HG03175 (cell line): ENCODE measurements around the gene CRYBA2.

Experiments used
- ATAC-seq: cut with Tn5 transposase; IDR thresholded peaks from one replicate; pipeline ENCODE4 v1.9.1; 2021; ENCODE audit warnings: mild to moderate bottlenecking, moderate library complexity; ENCODE audit not compliant: unreplicated experiment

Gene CRYBA2

DNA sequence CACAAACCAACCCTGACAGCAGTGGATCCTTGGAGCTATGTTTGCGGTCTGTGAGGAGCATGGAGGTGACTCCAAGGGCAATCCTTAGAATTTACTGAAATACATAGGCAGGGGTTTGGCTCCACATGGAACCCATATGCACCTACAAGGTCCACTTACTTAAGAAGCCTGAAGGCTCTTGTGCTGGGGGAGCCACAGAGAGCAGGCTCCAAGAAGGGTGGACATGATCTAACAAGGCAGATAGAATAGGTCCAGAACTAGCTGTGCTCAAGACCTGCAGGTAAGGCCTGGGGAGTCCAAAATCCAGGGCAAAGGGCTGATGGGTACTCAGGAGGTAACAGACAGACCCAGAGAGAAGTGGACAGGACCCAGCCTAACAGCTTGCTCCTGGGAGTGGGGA is 34.9 kb downstream of the CRYBA2 start:
- no peak for ATAC-seq

DNA sequence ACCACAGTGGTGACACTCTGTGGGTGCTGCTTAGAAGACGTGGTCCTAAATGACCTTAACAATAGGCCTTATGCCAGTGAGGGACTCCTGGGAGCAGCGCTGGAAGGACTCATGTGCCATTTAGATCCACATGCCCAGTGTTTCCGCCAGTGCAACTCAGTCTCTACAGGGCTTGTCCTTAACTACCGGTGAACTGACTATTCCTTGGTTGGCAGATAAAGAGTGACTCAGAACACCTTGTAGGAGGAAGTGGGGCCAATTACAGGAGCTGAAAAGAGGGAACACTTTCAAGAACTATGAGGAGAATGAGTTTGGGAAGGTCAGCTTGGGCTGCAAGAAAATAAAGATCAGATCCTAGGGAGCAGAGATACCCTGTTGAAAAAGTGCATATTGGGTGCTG is 35.6 kb downstream of the CRYBA2 start:
- ATAC-seq, result no peak

DNA sequence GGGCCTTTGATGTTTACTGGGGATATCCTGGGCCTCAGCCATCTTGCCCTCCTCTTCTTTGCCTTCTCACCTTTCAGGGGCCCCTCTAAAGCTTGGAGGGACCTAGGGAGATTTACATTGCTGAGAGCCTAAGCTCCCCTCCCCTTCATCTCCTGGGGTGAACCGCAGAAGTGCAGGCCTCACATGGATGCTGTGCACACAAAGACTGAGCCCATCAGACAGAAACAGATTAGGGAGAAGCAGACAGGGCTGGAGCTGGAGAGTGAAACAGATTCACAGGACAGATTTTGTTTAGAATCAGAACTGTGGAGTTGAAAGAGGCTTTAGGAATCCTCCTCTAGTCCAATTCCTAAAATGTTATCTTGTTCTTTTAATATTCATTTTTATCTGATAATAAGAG is 37.2 kb downstream of the CRYBA2 start:
- ATAC-seq, result no peak

DNA sequence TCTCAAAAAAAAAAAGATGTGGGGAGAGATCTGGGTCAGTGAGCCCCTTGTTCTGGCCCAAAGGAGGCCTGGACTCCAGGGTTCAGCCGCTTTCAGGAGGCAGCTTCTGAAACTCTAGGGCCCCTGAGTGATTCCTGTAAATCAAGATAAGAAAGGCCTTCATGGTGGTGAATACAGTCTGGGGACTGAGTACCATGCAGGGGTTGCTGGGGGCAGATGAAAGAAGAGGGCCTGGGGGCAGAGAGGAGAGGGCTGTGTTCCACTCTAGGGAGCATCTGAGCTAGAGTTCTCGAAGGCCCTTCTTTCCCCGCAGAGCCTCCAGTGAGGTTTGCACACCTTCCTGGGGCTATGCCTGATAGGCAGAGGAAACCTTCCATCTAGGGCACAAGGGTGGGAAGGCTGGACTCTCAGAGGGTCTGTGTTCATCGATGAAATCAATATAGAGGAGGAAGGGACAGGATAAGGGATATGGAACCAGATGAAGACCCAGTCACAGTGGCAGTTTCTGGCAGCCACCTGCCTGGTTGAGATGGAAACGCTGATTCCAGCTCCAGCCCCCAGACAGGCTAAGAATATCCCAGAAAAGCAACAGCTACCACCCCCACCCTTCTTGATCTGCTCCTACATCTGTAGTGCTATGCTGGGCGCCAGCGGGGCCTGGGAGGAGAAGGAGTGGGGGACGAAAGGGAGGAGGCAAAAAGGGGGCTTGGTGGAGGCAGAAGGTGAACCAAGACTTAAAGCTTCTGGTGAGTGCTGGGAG is 38.5 kb downstream of the CRYBA2 start:
- ATAC-seq, result no peak

DNA sequence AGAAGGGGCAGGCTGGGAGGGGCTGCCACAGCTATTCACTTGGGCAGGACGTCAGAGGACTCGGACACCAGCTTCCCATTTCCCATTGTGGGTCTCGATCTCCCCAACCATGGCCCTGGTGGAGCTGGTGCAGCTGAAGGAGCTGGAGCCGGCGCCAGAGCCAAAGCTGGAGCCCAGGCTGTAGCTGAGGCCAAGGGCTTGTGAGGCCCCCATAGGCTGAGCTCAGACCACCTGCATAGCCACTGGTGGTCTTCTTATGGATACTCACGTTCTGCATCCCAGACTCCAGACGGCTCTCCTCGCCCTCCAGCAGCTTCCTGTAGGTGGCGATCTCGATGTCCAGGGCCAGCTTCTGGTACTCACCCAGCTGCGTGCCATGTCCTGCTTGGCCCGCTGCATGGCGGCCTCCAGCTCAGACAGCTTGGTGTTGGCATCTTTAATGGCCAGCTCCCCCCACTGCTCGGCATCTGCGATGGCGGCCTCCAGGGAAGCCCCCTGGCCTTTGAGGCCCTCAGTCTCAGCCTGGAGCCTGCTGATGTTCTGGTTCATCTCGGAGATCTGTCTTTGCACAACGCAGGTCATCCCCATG is 39.8 kb downstream of the CRYBA2 start:
- ATAC-seq, result no peak

DNA sequence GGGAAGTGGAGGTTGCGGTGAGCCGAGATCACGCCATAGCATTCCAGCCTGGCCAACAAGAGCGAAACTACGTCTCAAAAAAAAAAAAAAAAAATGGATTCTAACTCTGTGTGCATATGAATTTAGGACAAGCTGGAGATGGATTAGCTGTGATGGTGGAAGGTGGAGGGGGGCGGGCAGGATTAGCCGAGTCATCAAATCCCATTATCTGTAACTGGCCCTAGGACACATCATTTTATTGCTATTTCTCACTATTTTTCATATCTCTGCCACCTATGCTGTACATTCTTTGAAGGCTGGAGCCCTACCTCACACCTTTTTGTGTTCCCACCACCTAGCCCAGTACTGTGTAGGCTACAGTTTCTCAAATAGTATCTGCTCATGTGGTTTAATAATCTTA is 41.1 kb downstream of the CRYBA2 start:
- no peak for ATAC-seq

DNA sequence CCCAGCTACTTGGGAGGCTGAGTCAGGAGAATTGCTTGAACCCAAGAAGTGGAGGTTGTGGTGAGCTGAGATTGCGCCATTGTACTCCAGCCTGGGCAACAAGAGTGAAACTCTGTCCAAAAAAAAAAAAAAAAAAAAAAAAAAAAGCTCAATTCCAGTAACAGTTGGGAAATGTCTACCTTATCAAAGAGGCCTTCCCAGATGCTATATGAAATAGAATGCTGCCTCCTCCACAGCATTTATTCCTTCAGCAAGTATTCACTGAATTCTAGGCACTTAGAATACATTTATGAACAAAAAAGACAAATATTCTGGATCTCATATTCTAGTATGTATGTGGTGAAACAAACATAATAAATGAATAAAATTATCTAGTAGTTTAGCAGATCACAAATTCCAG is 46.6 kb downstream of the CRYBA2 start:
- no peak for ATAC-seq

DNA sequence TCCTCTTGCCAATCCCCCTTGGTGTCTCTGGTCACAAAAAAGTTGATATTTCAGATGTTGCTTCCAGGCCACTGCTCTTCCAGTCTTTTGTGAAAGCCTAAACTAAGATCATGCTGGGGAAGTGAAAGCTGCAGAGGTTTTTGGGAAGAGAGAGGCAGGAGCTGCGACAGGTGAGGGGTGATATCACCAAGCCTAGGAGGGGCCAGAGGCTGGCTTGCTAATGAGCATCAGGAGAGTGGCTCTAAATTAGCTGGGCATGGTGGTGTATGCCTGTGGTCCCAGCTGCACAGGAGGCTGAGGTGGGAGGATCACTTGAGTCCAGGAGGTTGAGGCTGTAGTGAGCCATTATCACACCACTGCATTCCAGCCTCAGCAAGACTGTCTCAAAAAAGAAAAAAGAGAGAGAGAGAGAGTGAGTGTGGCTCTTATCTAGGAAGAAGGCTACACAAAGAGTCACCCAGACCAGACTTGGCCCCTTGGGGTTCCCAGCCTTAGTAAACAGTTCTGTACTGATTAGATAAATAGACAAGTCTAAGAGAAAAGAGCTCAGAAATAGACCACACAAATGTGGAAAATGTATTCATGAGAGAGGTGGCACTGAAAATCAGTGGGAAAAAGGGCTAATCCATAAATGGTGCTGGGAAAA is 48.3 kb downstream of the CRYBA2 start:
- ATAC-seq, result no peak
